Measurements from ENCODE around the gene HNRNPF.
A peak's percentile ranks its signal among the peaks of the same experiment; 100 is the strongest.

The HNRNPF gene

DNA sequence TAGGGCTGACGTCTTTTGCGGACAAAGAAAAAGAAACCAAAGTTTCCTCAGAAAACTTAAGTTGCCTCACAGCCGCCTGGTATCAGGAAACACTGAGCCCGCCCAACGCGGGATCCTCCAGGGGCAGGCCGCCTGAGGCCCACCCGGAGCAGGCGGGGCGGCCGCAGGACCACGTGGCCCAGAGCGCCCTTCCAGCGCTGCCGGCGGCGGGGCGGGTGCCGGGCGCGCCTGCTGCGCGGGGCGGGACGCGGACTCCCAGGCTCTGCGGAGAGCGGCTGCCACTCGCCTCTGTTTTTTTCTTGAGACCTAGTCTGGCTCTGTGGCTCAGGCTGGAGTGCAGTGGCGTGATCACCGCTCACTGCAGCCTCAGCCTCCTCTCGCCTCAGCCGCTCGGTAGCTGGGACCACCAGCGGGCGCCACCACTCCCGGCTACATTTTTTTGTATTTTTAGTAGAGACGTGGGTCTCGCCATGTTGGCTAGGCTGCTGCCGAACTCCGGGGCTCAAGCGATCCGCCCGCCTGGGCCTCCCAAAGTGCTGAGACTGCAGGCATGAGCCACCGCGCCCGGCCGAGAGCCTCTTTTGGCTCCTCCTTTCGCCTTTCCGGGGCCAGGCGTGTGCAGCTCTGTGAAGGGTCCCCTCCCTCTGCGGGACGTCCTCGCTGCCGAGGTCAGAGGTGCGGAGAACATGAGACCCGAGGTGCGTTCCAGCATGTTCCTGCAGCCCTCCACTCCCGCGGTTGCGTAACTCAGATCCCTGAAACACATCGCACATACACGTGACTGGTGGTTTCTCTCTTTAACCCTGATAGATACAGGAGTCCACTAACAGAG lies 11.6 kb upstream of the HNRNPF start:
- TF ChIP-seq, protein P1, sequence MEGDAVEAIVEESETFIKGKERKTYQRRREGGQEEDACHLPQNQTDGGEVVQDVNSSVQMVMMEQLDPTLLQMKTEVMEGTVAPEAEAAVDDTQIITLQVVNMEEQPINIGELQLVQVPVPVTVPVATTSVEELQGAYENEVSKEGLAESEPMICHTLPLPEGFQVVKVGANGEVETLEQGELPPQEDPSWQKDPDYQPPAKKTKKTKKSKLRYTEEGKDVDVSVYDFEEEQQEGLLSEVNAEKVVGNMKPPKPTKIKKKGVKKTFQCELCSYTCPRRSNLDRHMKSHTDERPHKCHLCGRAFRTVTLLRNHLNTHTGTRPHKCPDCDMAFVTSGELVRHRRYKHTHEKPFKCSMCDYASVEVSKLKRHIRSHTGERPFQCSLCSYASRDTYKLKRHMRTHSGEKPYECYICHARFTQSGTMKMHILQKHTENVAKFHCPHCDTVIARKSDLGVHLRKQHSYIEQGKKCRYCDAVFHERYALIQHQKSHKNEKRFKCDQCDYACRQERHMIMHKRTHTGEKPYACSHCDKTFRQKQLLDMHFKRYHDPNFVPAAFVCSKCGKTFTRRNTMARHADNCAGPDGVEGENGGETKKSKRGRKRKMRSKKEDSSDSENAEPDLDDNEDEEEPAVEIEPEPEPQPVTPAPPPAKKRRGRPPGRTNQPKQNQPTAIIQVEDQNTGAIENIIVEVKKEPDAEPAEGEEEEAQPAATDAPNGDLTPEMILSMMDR (IDR thresholded peaks at IDR 0.05; ENCODE audit: low read depth, low read length, missing control alignments), result peak; percentile 39
- peak overlapping the region; percentile 46 for H3K4me3 ChIP-seq (ENCODE audit: low read depth, low read length)
- in situ Hi-C loops (cut with HindIII; ENCODE audit: low sequenced_read_pairs), result no loop called here
- no peak for DNase-seq (ENCODE audit: low read depth)

DNA sequence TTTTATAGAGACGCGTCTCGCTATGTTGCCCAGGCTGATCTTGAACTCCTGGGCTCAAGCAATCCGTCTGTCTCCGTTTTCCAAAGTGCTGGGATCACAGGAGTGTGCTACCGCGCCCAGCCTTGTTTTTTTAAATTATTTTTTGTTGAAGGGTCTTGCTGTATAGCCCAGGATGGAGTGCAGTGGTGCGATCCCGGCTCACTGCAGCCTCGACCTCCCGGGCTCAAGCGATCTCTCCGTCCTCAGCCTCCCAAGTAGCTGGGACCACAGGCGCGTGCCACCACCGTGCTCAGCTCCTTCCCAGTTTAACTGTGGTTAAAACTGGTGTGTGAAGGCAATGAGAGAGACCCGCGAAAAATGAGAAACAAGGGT lies 11.0 kb upstream of the HNRNPF start:
- H3K4me3 ChIP-seq (ENCODE audit: low read depth, low read length), result peak overlapping the region; percentile 46
- TF ChIP-seq, protein P1 (IDR thresholded peaks at IDR 0.05; ENCODE audit: low read depth, low read length, missing control alignments), result no peak
- in situ Hi-C loops (cut with HindIII; ENCODE audit: low sequenced_read_pairs), result no loop called here
- DNase-seq (ENCODE audit: low read depth), result no peak

DNA sequence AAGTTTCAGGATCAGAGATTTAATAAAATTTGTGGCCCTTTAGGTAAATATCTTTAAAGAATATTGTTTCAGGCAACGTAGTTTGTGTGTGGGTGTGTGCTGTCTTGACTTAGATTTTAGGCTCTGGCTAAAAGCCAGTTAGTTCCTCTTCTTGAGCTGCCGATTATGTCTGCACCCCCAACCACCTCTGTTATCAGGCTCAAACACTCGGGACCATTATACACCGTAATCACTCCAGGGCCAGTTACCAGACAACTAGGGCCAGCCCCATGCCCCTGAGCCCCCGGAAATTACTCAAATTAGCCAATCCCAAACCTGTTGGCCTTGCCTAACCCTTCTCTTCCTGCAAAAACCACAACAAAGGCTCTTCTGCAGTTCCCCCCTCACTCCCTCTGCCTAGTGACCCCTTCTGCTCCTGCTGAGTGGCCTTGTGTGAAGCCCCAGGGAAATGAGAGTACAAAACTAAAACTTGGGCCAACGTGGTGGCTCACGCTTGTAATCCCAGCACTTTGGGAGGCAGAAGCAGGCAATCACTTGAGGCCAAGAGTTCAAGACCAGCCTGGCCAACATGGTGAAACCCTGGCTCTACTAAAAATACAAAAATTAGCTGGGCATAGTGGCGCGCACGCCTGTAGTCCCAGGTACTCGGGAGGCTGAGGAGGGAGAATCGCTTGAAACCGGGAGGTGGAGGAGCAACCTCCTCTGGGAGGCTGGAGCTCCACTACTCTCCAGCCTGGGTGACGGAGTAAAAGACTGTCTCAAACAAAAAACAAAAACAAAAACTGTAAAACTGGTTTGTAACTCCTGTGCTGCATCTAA lies 9.2 kb upstream of the HNRNPF start:
- in situ Hi-C loops (cut with HindIII; ENCODE audit: low sequenced_read_pairs), result no loop called here
- TF ChIP-seq, protein P1 (IDR thresholded peaks at IDR 0.05; ENCODE audit: low read depth, low read length, missing control alignments), result no peak
- no peak for DNase-seq (ENCODE audit: low read depth)
- H3K4me3 ChIP-seq (ENCODE audit: low read depth, low read length), result no peak overlapping the region

DNA sequence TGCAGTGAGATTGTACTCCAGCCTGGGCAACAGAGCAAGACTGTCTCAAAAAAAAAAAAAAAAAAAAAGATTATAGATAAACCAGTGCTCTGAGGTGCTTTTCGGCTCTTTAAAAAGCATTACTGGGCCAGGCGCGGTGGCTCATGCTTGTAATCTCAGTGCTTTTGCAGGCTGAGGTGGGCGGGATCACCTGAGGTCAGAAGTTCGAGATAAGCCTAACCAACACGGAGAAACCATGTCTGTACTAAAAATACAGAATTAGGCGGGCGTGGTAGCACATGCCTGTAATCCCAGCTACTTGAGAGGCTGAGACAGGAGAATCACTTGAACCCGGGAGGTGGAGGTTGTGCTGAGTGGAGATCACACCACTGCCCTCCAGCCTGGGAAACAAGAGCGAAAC lies 6.6 kb upstream of the HNRNPF start:
- TF ChIP-seq, protein P1 (IDR thresholded peaks at IDR 0.05; ENCODE audit: low read depth, low read length, missing control alignments), result no peak
- H3K4me3 ChIP-seq (ENCODE audit: low read depth, low read length), result no peak overlapping the region
- in situ Hi-C loops (cut with HindIII; ENCODE audit: low sequenced_read_pairs), result no loop called here
- no peak for DNase-seq (ENCODE audit: low read depth)

DNA sequence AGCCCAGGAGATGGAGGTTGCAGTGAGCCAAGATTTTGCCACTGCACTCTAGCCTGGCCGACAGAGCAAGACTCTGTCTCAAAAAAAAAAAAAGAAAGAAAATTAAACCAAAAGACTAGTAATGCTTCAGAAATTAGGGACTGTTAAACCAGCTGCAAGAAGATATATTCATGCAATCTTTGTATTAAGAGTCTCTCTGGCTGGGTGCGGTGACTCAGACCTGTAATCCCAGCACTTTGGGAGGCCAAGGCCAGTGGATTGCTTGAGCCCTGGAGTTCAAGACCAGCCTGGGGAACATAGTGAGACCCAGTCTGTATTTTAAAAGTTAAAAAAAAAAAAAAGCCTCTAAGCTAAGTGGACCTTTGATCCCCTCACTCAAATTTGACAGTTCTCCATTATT lies 2.5 kb upstream of the HNRNPF start:
- DNase-seq (ENCODE audit: low read depth), result no peak
- in situ Hi-C loops (cut with HindIII; ENCODE audit: low sequenced_read_pairs), result no loop called here
- H3K4me3 ChIP-seq (ENCODE audit: low read depth, low read length), result no peak overlapping the region
- TF ChIP-seq, protein P1 (IDR thresholded peaks at IDR 0.05; ENCODE audit: low read depth, low read length, missing control alignments), result no peak

DNA sequence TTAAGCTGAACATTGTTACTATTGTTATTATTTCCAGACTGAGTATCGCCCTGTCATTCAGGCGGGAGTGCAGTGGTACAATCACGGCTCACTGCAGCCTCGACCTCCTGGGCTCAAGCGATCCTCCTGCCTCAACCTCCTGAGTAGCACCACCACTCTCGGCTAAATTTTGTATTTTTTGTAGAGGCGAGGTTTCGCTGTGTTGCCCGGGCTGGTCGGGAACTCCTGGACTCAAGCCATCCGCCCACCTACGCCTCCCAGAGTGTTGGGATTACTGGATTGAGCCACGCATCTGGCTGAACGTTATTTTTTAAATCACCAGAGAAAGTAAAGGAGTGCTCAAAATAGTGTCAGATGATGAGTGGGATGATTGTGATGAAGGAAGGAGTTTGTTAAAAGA lies 1.4 kb upstream of the HNRNPF start:
- no peak overlapping the region for H3K4me3 ChIP-seq (ENCODE audit: low read depth, low read length)
- no peak for DNase-seq (ENCODE audit: low read depth)
- TF ChIP-seq, protein P1 (IDR thresholded peaks at IDR 0.05; ENCODE audit: low read depth, low read length, missing control alignments), result no peak
- in situ Hi-C loops (cut with HindIII; ENCODE audit: low sequenced_read_pairs), result no loop called here

Measured in astrocyte of the cerebellum (primary cell).